Measurements from ENCODE around the gene CDC42BPG. TPM values are rescaled to one million over a fixed set of nuclear protein-coding genes. Genes with fewer than 3 reads are reported as not detected.

CDC42BPG gene, protein sequence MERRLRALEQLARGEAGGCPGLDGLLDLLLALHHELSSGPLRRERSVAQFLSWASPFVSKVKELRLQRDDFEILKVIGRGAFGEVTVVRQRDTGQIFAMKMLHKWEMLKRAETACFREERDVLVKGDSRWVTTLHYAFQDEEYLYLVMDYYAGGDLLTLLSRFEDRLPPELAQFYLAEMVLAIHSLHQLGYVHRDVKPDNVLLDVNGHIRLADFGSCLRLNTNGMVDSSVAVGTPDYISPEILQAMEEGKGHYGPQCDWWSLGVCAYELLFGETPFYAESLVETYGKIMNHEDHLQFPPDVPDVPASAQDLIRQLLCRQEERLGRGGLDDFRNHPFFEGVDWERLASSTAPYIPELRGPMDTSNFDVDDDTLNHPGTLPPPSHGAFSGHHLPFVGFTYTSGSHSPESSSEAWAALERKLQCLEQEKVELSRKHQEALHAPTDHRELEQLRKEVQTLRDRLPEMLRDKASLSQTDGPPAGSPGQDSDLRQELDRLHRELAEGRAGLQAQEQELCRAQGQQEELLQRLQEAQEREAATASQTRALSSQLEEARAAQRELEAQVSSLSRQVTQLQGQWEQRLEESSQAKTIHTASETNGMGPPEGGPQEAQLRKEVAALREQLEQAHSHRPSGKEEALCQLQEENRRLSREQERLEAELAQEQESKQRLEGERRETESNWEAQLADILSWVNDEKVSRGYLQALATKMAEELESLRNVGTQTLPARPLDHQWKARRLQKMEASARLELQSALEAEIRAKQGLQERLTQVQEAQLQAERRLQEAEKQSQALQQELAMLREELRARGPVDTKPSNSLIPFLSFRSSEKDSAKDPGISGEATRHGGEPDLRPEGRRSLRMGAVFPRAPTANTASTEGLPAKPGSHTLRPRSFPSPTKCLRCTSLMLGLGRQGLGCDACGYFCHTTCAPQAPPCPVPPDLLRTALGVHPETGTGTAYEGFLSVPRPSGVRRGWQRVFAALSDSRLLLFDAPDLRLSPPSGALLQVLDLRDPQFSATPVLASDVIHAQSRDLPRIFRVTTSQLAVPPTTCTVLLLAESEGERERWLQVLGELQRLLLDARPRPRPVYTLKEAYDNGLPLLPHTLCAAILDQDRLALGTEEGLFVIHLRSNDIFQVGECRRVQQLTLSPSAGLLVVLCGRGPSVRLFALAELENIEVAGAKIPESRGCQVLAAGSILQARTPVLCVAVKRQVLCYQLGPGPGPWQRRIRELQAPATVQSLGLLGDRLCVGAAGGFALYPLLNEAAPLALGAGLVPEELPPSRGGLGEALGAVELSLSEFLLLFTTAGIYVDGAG (N-terminal part only)
- polyA plus RNA-seq (2013, experiment 1 of 2; ENCODE audit: insufficient read length) = 0.50 TPM
- 0.17 TPM for polyA plus RNA-seq (2013, experiment 2 of 2; ENCODE audit: insufficient read length)

DNA sequence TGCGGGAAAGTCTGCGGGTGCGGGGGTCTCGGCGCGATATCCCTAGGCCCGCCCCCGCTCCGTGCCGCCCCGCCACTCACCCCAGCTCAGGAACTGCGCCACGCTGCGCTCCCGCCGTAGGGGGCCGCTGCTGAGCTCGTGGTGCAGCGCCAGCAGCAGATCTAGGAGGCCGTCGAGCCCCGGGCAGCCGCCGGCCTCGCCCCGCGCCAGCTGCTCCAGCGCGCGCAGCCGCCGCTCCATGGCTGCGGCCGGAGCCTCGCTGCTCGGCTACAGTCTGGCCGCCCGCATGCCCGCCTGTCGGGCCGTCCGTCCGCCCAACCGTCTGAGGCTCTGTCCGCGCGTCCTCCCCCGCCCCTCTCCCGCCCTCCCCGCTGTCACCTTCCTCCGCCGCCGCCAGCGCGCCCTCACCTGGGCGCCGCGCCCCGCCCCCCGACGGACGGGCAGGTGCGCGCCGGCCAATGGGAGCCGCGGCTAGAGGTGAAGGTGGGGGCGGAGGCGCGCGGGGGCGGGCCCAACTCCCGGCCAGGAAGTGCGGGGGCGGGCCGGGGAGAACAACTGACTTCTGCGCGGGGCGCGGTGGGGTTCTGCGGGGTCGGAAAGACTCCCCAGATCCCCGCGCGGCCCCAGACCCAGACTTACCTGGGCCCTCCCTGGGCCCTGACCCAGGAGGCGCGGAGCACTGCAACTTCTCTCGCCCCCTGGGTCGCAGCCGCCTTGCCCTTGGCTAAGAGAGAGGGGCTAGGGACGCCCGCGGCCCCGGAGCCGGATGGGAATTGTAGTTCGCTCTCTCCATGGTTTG is at the start of gene CDC42BPG:
CDC42BPG (minus strand) TSS at position 324 of the 799 bp plus-strand sequence; CDS start at position 240, 84 bp downstream.
- DNase-seq = peak; percentile 63

DNA sequence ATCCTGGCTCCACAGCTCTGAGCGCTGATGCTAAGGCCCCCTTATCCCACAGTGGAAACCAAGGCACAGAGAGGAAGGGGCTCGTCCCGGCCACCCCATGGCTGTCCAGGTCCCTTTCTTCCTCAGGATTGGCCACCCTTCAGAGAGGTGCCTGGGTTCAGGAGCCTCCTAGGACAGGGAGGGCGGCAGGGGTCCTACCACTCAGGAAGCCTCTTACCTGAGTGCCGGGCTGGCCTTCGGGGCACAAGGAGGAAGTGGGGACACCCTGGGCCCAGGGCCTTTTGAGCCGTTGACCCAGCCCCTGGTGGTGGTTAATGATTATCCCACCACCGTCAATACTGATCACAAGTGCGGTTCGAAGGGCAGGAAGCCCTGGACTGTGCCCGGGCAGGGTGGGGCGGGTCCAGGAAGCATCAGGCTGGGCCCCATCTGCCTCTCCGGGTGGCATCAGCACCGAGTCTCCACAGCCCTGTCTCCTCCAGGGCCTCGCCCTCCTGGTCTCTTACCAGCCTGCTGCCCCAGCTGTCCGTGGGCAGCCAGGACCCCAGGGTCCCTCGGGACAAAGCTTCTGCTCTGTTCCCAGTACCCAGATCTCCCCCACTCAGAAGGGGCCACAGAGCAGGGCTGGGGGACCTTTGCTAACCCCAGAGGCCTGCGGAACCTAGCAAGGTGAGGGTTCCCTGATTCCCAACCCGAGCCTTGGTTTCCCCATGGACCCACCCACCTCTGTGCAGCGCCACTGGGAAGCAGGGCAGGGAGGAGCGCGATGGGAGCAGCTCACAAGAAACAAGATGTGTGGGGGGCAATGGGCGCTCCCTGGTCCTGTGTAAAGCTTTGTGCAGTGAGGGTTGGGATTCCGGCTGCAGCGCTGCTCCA is 49.0 kb upstream of the CDC42BPG start:
- DNase-seq = no peak

DNA sequence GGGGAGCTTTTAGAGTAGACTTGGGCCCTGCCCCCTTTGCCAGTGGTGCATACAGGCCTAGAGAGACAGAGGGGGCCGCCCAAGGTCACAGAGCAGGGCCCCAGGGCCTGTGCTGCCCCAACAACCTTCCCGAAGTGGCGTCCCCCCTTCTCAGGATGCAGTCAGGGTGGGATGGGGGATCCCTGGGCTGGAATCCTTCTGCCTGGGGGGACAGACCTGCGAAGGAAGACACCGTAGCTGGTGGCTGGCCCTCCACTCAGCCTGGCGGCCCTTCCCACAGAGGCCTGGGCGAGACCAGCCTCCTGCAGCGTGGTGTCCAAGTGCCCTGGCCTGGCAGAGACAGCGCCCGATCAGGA is 48.4 kb upstream of the CDC42BPG start:
- no peak for DNase-seq

DNA sequence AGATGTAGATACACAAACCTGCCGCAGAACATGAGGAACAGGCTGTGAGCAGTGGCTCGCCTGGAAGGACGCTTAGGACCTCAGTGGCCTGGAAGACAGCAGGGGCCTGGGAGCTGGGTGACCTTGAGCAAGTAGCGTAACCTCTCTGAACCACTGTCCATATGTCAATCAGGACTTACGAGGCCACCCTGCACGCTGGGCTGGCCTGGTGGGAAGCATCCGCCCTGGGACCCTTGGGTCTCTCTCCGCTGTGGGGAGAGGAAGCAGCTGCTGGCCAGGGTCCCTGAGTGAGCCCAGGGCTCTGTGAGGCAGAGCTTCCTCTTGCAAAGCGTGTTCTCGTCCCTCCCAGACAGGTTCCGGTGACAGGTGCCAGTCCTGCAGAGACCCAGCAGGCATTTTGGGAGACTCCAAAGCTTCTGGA is 48.0 kb upstream of the CDC42BPG start:
- no peak for DNase-seq

DNA sequence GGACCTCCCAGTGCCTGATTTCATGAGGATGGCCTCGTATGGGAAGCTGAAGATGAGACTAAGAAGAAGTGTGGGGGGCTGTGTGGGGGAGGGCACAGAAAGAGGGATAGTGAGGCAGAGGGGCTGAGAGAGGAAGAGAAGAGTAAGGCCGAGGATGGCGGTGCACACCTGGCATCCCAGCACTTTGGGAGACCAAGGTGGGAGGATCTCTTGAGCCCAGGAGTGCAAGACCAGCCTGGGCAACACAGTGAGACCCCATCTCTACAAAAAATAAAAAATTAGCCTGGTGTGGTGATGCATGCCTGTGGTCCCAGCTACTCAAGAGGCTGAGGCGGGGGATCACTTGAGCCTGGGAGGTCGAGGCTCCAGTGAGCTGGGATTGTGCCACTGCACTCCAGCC is 47.4 kb upstream of the CDC42BPG start:
- no peak for DNase-seq

DNA sequence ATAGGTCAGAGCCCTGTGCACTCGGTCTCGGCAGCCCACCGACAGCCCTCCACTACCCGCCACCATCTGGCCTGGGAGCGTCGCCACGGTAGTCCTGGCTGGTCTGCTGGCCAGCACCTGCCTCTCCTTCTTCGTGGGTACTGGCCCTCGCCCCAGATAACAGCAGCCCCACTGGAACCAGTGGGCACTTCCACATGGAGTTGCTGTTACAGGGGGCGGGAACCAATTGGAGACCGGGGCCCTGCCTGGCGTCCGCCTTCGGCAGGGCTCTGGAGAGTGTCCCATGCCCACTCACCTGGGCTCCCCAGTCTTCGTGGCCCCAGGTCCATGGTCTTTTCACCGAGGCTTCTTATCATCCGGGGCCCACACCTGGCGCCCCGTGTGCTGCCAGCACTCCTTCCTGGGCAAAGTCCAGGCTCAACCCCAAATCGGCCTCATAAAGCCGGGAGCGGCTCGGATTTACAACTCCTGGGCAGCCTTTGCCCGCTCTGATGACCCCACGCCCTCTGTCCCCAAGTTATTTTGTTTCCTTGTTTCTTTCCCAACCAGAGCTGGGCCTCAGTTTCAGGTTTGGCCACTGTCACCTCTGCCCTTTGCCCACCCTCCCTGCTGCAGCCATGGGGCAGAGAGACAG is 46.9 kb upstream of the CDC42BPG start:
- DNase-seq = no peak

DNA sequence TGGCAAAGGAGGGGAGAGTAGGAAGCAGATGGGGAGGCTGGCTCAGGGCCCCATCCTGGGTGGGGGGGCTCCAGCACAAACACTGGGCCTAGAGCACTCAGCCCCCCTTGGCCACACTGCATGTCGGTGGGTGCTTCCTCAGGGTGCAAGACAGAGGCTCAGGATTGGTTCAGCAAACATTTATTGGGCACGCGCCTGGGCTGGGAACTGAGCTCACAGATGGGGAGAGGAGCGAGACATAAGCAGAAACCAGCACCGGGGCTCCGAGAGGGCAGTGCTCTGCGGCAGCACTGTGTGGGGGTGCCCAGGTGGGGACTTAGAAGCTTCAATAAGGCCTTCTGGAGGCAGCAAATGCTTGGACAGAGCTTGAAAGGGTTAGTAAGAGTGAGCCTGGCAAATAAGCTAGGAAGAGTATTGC is 46.1 kb upstream of the CDC42BPG start:
- no peak for DNase-seq

DNA sequence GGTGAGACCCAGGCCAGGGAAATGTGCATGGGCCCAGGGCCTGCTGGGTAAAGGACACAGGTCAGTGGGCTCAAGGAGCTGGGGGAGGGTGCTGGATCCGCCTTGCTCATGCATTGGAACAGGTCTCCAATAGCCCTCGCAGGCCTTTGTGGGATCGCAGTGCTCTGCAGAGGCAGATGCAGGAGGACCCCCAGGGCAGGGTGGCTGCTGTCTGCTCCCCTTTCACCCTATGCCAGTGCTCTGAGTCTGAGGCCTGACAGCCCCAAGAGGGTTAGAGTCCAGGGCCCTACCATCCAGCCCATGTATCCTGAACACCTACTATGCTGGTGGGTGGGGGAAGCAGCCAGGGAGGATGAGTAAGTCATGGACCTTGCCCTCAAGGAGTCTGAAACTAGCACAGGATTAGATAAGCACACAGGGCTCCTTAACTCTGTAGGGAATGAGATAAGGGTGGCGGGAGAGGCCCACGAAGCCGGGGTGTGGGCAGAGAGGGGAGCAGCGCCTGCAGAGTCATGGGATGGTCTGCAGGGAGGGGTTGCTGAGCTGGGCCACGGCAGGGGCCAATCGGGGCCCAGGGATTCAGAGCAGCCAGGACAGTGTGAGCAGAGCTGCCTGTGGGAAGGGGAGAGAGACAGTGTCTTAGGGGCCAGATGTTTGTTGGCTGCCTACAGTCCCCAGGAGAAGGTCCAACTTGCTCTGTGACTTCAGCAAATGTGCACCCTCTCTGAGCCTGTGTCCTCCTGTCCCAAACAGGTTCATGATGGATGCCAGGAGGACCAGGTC is 44.5 kb upstream of the CDC42BPG start:
- no peak for DNase-seq

DNA sequence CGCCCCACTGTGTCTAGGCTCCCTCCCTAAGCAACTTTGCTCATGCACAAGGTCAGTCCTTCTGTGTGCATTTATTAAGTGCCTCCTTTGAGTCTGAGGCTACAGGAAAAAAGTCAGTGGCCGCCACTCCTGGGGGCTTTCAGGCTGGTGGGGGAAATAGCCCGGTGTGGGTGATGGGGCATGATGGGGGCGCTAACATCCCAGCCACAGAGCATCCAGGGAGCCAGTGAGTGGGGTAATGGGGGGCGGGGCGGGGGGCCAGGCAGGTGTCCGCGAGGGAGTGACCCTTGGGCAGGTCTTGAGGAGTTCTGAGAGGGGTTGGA is 43.9 kb upstream of the CDC42BPG start:
- no peak for DNase-seq

DNA sequence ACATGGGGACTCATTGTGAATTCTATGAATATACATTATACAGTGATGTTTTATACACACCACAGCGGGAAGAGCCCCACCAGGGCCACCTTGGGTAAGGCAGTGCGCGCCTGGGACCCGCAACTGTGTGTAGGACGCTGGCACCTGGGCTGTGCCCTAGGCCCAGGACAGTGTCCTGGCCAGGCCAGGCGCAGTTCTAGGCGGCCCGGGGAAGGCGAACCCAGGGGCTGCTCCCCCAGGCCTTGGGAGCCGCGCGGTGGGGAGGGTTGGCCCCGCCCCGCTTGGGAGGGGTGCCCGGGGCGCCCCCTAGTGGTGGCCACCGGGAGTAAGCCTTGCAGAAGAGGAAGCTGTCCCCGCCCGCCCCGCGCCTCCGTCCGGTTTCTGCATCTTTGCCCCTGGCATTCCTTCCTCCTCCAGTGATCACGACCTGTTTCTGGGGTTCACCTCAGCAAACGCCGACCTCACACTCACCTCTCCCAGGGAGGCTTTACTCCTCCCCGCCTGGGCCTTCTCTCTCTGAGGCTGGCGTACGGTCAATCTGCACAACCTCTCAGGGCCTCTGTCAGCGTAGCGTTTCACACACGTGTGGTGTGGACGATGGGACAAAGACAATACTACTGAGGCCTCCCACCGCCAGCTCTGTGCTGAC is 43.4 kb upstream of the CDC42BPG start:
- peak; percentile 61 for DNase-seq

DNA sequence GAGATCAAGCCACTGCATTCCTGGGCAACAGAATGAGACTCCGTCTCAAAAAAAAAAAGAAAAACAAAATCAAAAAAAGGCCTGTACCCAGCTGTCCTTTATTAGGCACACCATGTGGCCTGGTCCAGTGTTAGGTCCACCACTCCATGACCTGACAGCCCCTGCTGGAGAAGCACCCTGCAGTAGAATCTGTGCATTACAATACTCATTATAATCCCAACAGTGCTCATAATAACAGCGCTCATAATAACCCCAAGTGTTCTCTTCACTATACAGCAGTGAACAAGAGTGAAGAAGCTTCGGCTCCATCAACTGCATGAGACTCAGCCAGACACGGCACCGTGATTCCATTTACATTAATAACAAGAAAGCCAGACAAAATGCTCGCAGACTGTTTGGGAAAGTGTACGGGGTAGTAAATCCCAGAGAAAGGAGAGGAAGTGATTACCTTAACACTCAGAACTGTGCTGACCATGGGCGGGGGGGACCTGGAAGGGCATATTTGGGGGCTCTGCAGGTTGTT is 42.8 kb upstream of the CDC42BPG start:
- DNase-seq = no peak

DNA sequence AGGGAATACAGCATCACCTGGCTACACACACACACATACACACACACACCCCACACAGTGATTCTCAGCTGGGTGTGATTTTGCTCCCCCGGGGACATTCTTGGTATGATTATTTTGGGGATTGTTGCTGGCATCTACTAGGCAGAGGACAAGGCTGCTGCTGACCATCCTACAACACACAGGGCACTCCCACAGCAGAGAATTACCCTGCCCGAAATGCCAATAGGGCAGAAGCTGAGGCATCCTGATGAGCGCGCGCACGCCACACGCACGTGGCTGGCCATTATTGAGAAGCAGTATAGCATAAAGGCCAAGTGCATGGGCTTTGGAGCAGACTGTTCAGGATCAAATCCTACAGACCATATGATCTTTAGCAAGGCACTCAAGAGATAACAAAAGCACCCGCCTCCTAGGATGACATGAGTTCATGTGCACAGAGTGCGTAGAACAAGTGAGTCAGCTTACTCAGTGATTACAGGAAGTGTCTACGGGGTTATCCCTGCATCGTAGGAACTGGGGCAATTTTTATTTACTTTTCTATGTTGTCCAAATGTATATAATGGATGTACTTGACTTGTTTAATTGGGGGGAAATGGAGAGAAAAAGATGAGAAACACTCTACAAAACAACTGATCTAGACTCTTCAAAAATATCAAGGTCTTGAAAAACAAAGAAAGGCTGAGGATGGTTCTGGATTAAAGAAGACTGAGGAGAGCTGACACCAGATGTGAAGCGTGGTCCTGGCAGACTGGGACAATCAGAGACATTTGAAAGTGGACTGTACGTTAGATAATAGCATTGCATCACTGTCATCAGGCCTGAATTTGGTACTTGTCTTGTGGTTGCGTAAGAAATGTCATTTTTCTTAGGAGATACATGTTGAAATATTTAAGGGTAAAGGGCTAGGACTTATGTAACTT is 41.2 kb upstream of the CDC42BPG start:
- peak; percentile 54 for DNase-seq

DNA sequence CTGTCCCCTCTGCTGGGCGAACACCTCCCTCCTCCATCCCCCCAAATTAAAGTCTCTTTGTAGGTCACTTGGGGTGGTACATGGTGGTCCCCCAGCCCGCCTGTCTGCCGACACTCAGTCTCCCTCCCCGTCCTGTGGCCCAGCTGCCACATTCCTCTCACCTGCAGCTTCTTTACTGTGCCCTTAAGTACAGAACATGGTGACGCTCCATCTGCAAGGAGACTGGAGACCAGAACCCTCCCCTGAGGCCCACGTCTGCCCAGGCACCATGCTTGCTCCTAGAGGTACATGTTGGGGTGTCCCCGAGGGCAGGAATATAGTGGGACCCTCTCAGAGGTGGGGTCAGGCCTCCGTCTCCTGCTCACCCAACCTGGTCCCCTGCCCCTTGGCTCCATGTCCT is 39.6 kb upstream of the CDC42BPG start:
- no peak for DNase-seq

DNA sequence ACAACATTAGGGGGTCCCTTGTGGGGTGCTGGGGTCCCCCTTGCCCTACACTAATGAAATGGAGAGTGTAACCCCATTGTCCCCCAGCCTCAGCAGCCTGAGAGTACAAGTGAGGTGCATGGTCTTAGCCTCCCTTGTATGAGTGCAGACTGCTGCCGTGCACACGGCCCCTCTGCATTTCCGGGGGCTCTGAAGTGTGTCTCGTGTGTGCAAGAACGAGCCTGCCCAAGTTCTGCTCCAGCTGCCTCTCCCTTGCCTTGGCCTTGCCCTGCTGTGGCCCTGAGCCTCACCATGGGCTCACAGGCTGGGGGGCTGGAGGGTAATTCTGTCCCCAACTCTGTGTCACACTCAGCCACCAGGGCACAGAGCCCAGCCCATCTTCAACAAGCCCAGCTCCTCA is 39.1 kb upstream of the CDC42BPG start:
- no peak for DNase-seq

DNA sequence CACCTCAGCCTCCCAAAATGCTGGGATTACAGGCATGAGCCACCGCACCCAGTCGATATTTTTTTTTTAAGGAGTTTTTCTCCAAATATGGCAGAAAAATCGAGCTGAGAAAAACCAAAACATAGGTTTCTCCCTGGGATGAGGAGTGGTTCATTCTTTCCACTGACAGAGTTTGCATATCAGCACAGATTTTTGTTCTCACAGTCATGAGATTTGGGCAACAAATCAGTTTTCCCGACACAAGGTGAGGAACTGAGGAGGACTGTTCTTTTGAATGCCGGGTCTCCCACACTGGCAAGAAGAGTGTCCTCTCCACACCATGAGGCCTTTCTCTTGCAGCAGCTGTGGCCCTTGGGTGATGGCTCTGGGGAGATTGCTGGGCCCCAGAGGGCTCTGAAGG is 37.8 kb upstream of the CDC42BPG start:
- DNase-seq = peak; percentile 24

DNA sequence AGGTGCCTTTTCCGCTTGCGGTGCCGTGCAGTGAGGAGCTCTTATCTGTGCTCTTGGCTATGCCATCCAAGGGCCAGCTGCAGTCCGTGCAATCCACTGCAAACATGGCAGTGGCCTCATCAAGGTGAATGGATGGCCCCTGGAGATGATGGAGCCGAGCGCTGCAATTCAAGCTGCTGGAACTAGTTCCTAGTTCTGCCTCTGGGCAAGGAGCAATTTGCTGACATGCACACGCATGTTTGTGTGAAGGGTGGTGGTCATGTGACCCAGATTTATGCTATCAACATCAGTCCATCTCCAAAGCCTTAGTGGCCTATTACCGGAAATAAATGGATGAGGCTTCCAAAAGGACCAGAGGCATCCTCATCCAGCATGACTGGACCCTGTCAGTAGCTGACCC is 37.0 kb upstream of the CDC42BPG start:
- no peak for DNase-seq

DNA sequence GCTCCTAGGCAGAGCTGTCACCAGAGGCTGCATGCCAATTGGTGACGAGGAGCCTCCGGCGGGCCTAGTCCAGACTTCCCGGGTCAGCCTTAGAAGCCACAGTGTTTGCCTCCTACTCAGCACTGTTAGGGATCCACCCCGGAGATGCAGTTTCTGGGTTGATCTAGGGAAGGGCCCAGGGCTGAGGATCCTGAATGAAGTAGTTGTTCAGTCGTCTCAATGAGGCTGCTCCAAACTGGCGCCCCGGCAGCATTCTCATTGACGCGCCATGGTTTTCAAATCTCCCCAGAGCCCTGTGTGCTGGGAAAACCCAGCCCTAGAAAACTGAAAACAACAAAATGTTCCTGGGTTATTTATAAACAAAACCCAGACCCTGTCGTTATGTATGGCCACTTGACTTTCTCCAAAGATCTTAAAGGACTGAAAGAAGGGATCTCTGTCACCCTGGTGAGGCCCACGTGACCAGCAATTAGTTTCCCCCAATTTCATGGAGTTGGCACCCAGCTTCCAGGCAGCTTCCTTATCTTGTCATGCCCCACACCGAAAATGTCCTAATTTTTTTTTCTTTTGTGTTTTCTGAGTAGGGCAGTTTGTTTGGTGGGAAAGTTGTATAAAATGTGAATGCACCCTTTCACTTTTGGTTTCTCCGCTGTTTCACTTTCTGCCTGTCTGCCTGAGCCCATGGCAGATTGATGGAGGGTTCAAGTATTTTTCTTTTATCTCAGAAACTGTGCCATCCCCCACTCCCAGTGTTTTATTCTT is 36.0 kb upstream of the CDC42BPG start:
- no peak for DNase-seq
